Astrocyte (in vitro differentiated cells and primary cell): ENCODE results near the gene NKAIN1. TPM values are rescaled to one million over a fixed set of nuclear protein-coding genes. Genes with fewer than 3 reads are reported as not detected.

Experiments used
- DNase-seq: peaks from one replicate; pipeline ENCODE4 v3.0.0-alpha.2; 2010; ENCODE audit warnings: low read depth
- FAIRE-seq: peaks from 2 replicates; lab custom pipeline; 2011; peaks lifted over from hg19 to GRCh38; lab: Jason Lieb, UNC
- H2AFZ ChIP-seq: 2 replicates; pipeline ENCODE4 v1.6.0; 2012; ENCODE audit warnings: low read depth, low read length, inconsistent platforms
- H3K27ac ChIP-seq: 2 replicates; pipeline ENCODE4 v1.5.1; 2011; ENCODE audit warnings: low read depth, low read length, inconsistent platforms
- H3K27me3 ChIP-seq: 2 replicates; pipeline ENCODE4 v1.6.0; 2011; ENCODE audit warnings: low read length, inconsistent platforms; ENCODE audit not compliant: insufficient read depth
- H3K36me3 ChIP-seq: 2 replicates; pipeline ENCODE4 v1.5.1; 2011; ENCODE audit warnings: low read length, inconsistent platforms; ENCODE audit not compliant: insufficient read depth
- H3K4me1 ChIP-seq: 2 replicates; pipeline ENCODE4 v1.5.1; 2011; ENCODE audit warnings: low read length, inconsistent platforms; ENCODE audit not compliant: insufficient read depth
- H3K4me2 ChIP-seq: 2 replicates; pipeline ENCODE4 v1.6.0; 2012; ENCODE audit warnings: low read length, inconsistent platforms
- H3K4me3 ChIP-seq: 2 replicates; pipeline ENCODE4 v1.5.1; 2011; ENCODE audit warnings: low read depth, mild to moderate bottlenecking, low read length, inconsistent platforms; ENCODE audit not compliant: insufficient read depth
- H3K79me2 ChIP-seq: 2 replicates; pipeline ENCODE4 v1.6.0; 2012; ENCODE audit warnings: mild to moderate bottlenecking, low read length, inconsistent platforms; ENCODE audit not compliant: insufficient read depth
- H3K9ac ChIP-seq: 2 replicates; pipeline ENCODE4 v1.6.0; 2012; ENCODE audit warnings: mild to moderate bottlenecking, low read length, inconsistent platforms
- H3K9me3 ChIP-seq: 2 replicates; pipeline ENCODE4 v1.5.1; 2012; ENCODE audit warnings: low read depth, mild to moderate bottlenecking, low read length, inconsistent platforms; ENCODE audit not compliant: insufficient read depth
- H4K20me1 ChIP-seq: 2 replicates; pipeline ENCODE4 v1.6.0; 2012; ENCODE audit warnings: low read length, inconsistent platforms; ENCODE audit not compliant: insufficient read depth
- H3K27ac Mint-ChIP-seq: one replicate; pipeline ENCODE4 v1.8.0; 2021; ENCODE audit warnings: mild to moderate bottlenecking, mixed read lengths; ENCODE audit not compliant: unreplicated experiment
- H3K27me3 Mint-ChIP-seq: one replicate; pipeline ENCODE4 v1.8.0; 2021; ENCODE audit warnings: low read depth, mixed read lengths; ENCODE audit not compliant: unreplicated experiment
- H3K36me3 Mint-ChIP-seq: one replicate; pipeline ENCODE4 v1.8.0; 2021; ENCODE audit warnings: low read depth, mixed read lengths; ENCODE audit not compliant: unreplicated experiment
- H3K4me1 Mint-ChIP-seq: one replicate; pipeline ENCODE4 v1.8.0; 2021; ENCODE audit warnings: low read depth, mixed read lengths; ENCODE audit not compliant: unreplicated experiment
- H3K4me3 Mint-ChIP-seq: one replicate; pipeline ENCODE4 v1.8.0; 2021; ENCODE audit warnings: mild to moderate bottlenecking, moderate library complexity, mixed read lengths; ENCODE audit not compliant: unreplicated experiment
- H3K9me3 Mint-ChIP-seq: one replicate; pipeline ENCODE4 v1.8.0; 2021; ENCODE audit warnings: mild to moderate bottlenecking, mixed read lengths; ENCODE audit not compliant: unreplicated experiment
- CTCF ChIP-seq: IDR thresholded peaks from 2 replicates; pipeline ENCODE4 v1.5.1; 2011; ENCODE audit warnings: low read depth, mild to moderate bottlenecking, inconsistent platforms, low read length, moderate library complexity; ENCODE audit not compliant: insufficient read depth
- EZH2 ChIP-seq: IDR thresholded peaks from 2 replicates; pipeline ENCODE4 v1.6.1; 2012; ENCODE audit warnings: mild to moderate bottlenecking, low read length, inconsistent platforms; ENCODE audit not compliant: insufficient read depth
- total RNA-seq: library from RNA; stranded (reverse); gene quantifications from 2 replicates; pipeline ENCODE4 v1.2.1, GENCODE V29; 2021

Gene NKAIN1
- total RNA-seq, 1 donor from 2014 or later = 5.6 TPM

- H2AFZ ChIP-seq = no peak overlapping the region
- H3K27me3 ChIP-seq = no peaks in the 10 kb centered on the region
- H3K4me1 Mint-ChIP-seq = no peaks in the 10 kb centered on the region
Observed at GRCh38 chr1:31257213-31257612, 17.5 kb upstream of the NKAIN1 start.

GRCh38 chr1:31249854-31250253, 10.2 kb upstream of the NKAIN1 start:
- DNase-seq (no peak), FAIRE-seq (no peak)
- Mint-ChIP-seq H3K27me3 (peaks cover 5% of the 10 kb centered on the region), H3K36me3 (no peaks in the 10 kb centered on the region), H3K4me3 (no peak overlapping the region), H3K9me3 (no peaks in the 10 kb centered on the region), H3K4me1 (no peaks in the 10 kb centered on the region), H3K27ac (no peak overlapping the region)
- Histone ChIP-seq H3K36me3 (no peaks in the 10 kb centered on the region), H3K9me3 (no peaks in the 10 kb centered on the region), H3K79me2 (no peaks in the 10 kb centered on the region), H3K4me3 (no peak overlapping the region), H3K4me1 (no peaks in the 10 kb centered on the region), H3K9ac (no peak overlapping the region), H3K4me2 (no peak overlapping the region), H3K27me3 (no peaks in the 10 kb centered on the region), H2AFZ (no peak overlapping the region), H3K27ac (no peak overlapping the region), H4K20me1 (no peaks in the 10 kb centered on the region)
- TF ChIP-seq CTCF (no peak), EZH2 (no peak)

More at GRCh38 chr1:31257213-31257612, 17.5 kb upstream of the NKAIN1 start:
- no peaks in the 10 kb centered on the region for H3K9me3 ChIP-seq
- no peak for TF ChIP-seq EZH2
- TF ChIP-seq CTCF = no peak
- no peak overlapping the region for H3K27ac ChIP-seq
- Mint-ChIP-seq H3K36me3 (peaks cover 5% of the 10 kb centered on the region), H3K9me3 (no peaks in the 10 kb centered on the region), H3K4me3 (no peak overlapping the region), H3K27ac (no peak overlapping the region), H3K27me3 (no peaks in the 10 kb centered on the region)
- H3K4me3 ChIP-seq = no peak overlapping the region
- DNase-seq = no peak
- no peaks in the 10 kb centered on the region for H4K20me1 ChIP-seq
- peaks cover 29% of the 10 kb centered on the region for H3K36me3 ChIP-seq
- H3K79me2 ChIP-seq = no peaks in the 10 kb centered on the region
- no peak overlapping the region for H3K4me2 ChIP-seq
- H3K9ac ChIP-seq = no peak overlapping the region
- no peak for FAIRE-seq
- no peaks in the 10 kb centered on the region for H3K4me1 ChIP-seq

GRCh38 chr1:31248276-31248675, 8.6 kb upstream of the NKAIN1 start:
- Histone ChIP-seq H3K4me2 (no peak overlapping the region), H3K4me3 (no peak overlapping the region), H3K27me3 (no peaks in the 10 kb centered on the region), H4K20me1 (no peaks in the 10 kb centered on the region), H3K79me2 (no peaks in the 10 kb centered on the region), H3K9ac (no peak overlapping the region), H3K36me3 (no peaks in the 10 kb centered on the region), H3K4me1 (peaks cover 10% of the 10 kb centered on the region), H3K9me3 (no peaks in the 10 kb centered on the region), H2AFZ (no peak overlapping the region), H3K27ac (no peak overlapping the region)
- H3K36me3 Mint-ChIP-seq = no peaks in the 10 kb centered on the region
- H3K27ac Mint-ChIP-seq = no peak overlapping the region
- FAIRE-seq (no peak), DNase-seq (no peak)
- TF ChIP-seq CTCF (no peak), EZH2 (no peak)
- no peak overlapping the region for H3K4me3 Mint-ChIP-seq
- H3K27me3 Mint-ChIP-seq = peaks cover 5% of the 10 kb centered on the region
- H3K9me3 Mint-ChIP-seq = no peaks in the 10 kb centered on the region
- H3K4me1 Mint-ChIP-seq = peaks cover 13% of the 10 kb centered on the region
